Measurements from ENCODE around the gene ATXN2.

ATXN2 gene

DNA sequence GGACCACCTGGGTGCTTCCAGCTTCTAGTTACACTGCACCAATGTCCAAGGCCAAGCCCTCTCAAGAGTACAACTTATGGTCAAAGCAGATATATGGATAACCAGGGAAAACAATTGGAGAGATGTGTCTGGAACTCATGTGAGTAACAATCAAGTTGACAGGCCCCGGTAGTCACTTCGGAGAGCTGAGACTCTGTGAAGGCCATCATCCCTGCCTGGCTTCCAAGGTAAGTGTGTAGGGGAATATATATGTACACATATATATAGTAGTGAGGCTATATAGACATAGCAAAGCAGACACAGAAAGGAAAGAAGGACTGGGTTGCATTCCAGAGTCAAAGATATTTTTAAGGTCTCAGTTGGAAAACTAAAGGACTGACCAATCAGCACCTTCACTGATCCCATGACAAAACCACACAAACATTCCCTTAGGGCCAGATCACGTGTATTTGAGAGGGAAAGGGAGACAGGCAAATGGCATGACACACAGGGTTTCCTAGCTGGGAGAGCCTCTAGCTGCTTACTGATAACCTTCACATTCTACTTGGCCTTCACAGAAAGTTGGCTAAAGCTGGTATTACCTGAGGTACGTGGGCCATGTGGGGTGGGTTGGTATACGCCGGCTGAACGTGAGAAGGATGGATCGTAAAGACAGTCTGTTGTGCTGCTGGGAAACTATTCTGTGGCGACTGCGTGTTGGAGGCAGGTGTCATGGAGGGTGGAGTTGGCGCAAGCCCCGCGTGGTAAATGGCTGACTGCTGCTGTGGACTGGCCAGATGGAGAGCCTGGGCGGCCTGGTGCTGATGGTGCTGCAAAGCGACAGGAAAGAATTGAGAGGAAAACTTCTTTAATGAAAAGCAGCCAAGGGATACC is 143.4 kb downstream of the ATXN2 start:
- no peak overlapping the region for H3K4me3 ChIP-seq (replicated peaks; ENCODE audit: low read depth, low read length)
- DNase-seq (ENCODE audit: extremely low read depth, low read depth): no peak
- TF ChIP-seq, protein P1, sequence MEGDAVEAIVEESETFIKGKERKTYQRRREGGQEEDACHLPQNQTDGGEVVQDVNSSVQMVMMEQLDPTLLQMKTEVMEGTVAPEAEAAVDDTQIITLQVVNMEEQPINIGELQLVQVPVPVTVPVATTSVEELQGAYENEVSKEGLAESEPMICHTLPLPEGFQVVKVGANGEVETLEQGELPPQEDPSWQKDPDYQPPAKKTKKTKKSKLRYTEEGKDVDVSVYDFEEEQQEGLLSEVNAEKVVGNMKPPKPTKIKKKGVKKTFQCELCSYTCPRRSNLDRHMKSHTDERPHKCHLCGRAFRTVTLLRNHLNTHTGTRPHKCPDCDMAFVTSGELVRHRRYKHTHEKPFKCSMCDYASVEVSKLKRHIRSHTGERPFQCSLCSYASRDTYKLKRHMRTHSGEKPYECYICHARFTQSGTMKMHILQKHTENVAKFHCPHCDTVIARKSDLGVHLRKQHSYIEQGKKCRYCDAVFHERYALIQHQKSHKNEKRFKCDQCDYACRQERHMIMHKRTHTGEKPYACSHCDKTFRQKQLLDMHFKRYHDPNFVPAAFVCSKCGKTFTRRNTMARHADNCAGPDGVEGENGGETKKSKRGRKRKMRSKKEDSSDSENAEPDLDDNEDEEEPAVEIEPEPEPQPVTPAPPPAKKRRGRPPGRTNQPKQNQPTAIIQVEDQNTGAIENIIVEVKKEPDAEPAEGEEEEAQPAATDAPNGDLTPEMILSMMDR (IDR thresholded peaks at IDR 0.05; ENCODE audit: low read depth, low read length, missing control alignments): no peak

DNA sequence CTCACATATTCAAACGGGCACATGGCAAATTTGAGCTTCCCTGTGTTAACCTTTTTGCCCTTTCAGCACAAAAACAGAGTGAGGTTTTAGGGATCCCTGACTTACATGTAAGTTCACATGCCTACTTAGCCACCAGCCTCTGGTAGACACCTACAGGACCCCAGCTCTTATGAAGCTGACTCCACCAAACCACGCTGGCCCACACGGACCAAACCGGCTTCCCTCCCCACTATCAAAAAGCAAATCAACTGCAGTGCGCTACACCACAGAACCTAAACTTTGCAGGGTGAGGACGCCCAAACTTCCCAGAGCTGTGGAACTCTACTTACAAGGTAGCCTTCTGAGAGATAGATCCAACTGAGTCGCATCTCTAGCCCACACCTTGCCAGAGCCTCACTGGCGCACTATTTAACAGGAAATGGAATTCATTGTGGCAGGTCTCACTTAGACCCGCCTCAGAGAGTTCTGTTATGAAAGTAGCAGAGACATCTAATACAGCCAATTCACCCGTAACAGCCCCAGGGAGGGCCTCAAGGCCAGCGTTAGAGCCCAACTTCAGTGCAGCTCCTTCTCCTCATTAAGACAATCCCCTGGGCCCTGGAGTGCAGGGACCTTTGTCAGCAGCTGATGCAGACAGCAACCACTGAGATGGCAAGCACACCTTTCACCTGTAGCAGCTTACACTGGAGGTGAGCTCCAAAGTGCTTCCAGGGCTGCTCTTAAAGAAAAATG is 144.2 kb downstream of the ATXN2 start:
- no peak overlapping the region for H3K4me3 ChIP-seq (replicated peaks; ENCODE audit: low read depth, low read length)
- DNase-seq (ENCODE audit: extremely low read depth, low read depth): no peak
- TF ChIP-seq, protein P1 (IDR thresholded peaks at IDR 0.05; ENCODE audit: low read depth, low read length, missing control alignments): no peak

DNA sequence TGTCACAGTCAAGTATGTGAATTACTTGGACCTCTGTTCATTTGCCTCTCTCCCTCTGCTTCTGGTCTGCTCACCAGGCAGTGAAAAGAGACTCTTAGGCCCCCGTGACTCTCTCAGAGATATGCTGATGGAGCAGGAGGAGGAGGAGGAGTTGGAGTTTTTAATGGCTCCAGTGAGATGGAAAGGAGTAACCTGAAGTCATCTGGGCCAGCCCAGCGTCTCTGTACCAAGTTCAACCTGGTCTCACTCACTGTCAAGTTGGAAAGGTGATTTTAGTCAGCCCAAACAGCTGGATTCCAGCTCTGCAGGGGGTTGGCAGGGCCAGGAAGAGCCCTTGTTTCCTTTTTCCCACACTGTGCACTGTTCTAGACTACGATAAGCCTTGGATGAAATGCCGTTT is 144.8 kb downstream of the ATXN2 start:
- TF ChIP-seq, protein P1 (IDR thresholded peaks at IDR 0.05; ENCODE audit: low read depth, low read length, missing control alignments): no peak
- DNase-seq (ENCODE audit: extremely low read depth, low read depth): no peak
- H3K4me3 ChIP-seq (replicated peaks; ENCODE audit: low read depth, low read length): no peak overlapping the region

DNA sequence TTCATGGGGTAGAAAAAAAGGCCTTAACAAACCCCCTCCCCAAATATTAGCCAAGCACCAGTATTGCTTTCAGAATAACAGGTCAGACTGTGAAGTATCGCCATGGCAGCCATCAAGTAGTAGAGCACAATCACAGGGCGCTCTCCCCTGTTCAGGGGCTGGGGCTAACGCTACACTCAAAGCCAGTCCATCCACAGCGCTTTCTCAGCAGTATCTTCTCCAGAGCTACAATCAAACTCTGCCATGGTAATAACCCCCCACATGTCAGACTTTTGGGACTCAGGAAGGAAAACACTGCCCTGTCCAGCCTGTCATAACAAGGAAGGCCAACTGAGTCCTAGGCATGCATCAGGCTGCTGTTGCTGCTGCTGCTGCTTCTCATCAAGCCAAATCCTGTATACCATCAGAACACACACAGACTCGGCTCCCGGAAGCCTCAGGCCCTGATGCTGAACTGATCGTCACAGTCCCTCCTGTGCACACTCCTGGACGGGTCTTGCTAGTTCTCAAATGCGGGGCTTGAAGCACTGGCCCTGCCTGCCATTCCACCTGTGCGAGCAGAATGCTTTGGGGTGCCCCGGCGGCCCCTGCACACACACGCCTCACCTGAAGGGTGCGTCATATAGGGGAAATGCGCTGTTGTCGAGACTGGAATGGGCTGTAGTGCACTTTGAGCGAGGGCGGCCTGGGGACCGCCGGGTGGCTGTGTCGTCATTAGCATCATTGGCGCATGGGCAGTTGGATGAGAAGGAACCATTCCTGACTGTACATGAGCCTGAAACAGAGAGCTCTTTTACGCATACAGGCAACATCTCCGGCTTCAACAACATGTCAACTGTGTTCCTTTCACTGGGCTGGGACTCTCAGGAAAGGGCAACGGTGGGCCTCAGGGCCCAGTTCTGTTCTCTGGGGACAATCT is 145.8 kb downstream of the ATXN2 start:
- TF ChIP-seq, protein P1 (IDR thresholded peaks at IDR 0.05; ENCODE audit: low read depth, low read length, missing control alignments): no peak
- DNase-seq (ENCODE audit: extremely low read depth, low read depth): no peak
- H3K4me3 ChIP-seq (replicated peaks; ENCODE audit: low read depth, low read length): no peak overlapping the region

DNA sequence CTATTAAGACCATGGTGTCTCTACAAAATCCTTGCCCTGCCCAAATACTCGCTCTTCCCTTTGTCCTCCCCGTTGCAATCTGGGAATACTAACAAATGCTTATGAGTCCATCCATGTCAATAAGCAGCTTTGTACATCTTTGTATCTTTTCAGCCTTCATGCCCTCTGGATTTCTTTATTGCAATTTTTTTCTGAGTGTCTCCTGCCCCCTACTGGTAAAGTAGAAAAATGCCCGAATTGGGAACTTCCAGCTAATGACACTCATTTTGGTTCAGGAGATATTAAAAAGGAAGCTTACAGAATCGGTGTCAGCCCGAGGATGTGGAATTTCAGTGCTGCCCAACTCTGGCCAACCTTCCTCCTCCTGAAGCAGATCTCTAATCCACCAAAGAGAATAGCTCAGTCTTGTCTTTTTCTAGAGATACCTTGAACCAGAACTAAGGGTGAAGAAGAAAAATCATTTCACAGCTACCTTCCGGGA is 147.4 kb downstream of the ATXN2 start:
- no peak overlapping the region for H3K4me3 ChIP-seq (replicated peaks; ENCODE audit: low read depth, low read length)
- no peak for DNase-seq (ENCODE audit: extremely low read depth, low read depth)
- TF ChIP-seq, protein P1 (IDR thresholded peaks at IDR 0.05; ENCODE audit: low read depth, low read length, missing control alignments): peak; percentile 76

DNA sequence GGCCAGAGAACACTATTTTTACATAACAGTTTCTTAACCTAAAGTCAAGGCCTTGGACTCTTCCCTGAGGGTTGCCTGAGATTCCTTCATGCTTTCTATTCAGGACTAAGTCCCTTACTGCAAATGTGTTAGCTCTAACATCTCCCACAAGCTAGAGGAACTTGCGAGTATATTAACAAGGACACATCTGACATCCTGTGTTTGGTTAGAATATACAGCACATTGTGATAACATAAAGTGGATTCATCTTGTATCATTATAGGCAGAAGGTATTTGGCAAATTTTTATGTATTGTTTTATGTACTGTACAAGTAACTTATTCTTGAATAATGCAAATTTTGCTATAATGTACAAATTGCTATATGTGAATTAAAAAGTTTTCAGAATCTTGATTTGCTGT is 147.9 kb downstream of the ATXN2 start:
- no peak for DNase-seq (ENCODE audit: extremely low read depth, low read depth)
- TF ChIP-seq, protein P1 (IDR thresholded peaks at IDR 0.05; ENCODE audit: low read depth, low read length, missing control alignments): no peak
- H3K4me3 ChIP-seq (replicated peaks; ENCODE audit: low read depth, low read length): no peak overlapping the region
